Stimulated activated CD8-positive, alpha-beta memory T cell treated with anti-CD3 and anti-CD28 coated beads, Interleukin-7, amount 100 ng/mL, for 48 hours (primary cell): Measurements from ENCODE around the gene ZNF438.

ENCODE experiments used
- DNase-seq, 2 donors: peaks; one replicate each; pipeline ENCODE4 v3.0.0-alpha.2; 2020; ENCODE audit warnings: low read depth in 1 of 2; ENCODE audit errors: extremely low read depth in 1 of 2

The ZNF438 gene

GRCh38 chr10:30855131-30855530, 176.5 kb downstream of the ZNF438 start:
- DNase-seq: no peak

- no peak for DNase-seq
These were observed 177.0 kb downstream of the ZNF438 start for GRCh38 chr10:30854656-30855055.

- no peak for DNase-seq
These were observed 178.6 kb downstream of the ZNF438 start for GRCh38 chr10:30853066-30853465.

GRCh38 chr10:30850776-30851175, 180.9 kb downstream of the ZNF438 start:
- no peak for DNase-seq

GRCh38 chr10:30849231-30850035, 182.2 kb downstream of the ZNF438 start:
- DNase-seq: no peak

GRCh38 chr10:30848396-30849032, 183.2 kb downstream of the ZNF438 start:
- no peak for DNase-seq

- no peak for DNase-seq
These were observed 184.0 kb downstream of the ZNF438 start for GRCh38 chr10:30847642-30848041.

GRCh38 chr10:30847199-30847598, 184.5 kb downstream of the ZNF438 start:
- no peak for DNase-seq

GRCh38 chr10:30846710-30847109, 185.0 kb downstream of the ZNF438 start:
- DNase-seq: no peak

- no peak for DNase-seq
These were observed 188.8 kb downstream of the ZNF438 start for GRCh38 chr10:30842894-30843293.

- DNase-seq: no peak
These were observed 189.5 kb downstream of the ZNF438 start for GRCh38 chr10:30842185-30842584.

- DNase-seq: no peak
These were observed 191.1 kb downstream of the ZNF438 start for GRCh38 chr10:30840395-30841050.

GRCh38 chr10:30839652-30840051, 192.0 kb downstream of the ZNF438 start:
- DNase-seq: no peak

GRCh38 chr10:30836406-30836805, 195.3 kb downstream of the ZNF438 start:
- DNase-seq: no peak

GRCh38 chr10:30835146-30835545, 196.5 kb downstream of the ZNF438 start:
- no peak for DNase-seq

- no peak for DNase-seq
These were observed 197.0 kb downstream of the ZNF438 start for GRCh38 chr10:30834651-30835050.

- no peak for DNase-seq
These were observed 197.5 kb downstream of the ZNF438 start for GRCh38 chr10:30834153-30834552.

- no peak for DNase-seq
These were observed 198.1 kb downstream of the ZNF438 start for GRCh38 chr10:30833628-30833970.

- no peak for DNase-seq
These were observed 198.7 kb downstream of the ZNF438 start for GRCh38 chr10:30832749-30833627.

- no peak for DNase-seq
These were observed 199.5 kb downstream of the ZNF438 start for GRCh38 chr10:30832001-30832748.
